GM12873 (cell line): ENCODE results near the gene C1S.

Source experiments
- TF ChIP-seq, protein P1 (sequence below): IDR thresholded peaks from 2 replicates; pipeline ENCODE4 v1.5.1; 2012; ENCODE audit warnings: low read depth, mild to moderate bottlenecking, moderate library complexity, low read length, control low read depth; ENCODE audit not compliant: insufficient read depth; ENCODE audit errors: missing control alignments

Gene C1S

GRCh38 chr12:7064516-7064915 lies 4.0 kb downstream of the C1S start:
- TF ChIP-seq, protein P1, sequence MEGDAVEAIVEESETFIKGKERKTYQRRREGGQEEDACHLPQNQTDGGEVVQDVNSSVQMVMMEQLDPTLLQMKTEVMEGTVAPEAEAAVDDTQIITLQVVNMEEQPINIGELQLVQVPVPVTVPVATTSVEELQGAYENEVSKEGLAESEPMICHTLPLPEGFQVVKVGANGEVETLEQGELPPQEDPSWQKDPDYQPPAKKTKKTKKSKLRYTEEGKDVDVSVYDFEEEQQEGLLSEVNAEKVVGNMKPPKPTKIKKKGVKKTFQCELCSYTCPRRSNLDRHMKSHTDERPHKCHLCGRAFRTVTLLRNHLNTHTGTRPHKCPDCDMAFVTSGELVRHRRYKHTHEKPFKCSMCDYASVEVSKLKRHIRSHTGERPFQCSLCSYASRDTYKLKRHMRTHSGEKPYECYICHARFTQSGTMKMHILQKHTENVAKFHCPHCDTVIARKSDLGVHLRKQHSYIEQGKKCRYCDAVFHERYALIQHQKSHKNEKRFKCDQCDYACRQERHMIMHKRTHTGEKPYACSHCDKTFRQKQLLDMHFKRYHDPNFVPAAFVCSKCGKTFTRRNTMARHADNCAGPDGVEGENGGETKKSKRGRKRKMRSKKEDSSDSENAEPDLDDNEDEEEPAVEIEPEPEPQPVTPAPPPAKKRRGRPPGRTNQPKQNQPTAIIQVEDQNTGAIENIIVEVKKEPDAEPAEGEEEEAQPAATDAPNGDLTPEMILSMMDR: no peak

DNA sequence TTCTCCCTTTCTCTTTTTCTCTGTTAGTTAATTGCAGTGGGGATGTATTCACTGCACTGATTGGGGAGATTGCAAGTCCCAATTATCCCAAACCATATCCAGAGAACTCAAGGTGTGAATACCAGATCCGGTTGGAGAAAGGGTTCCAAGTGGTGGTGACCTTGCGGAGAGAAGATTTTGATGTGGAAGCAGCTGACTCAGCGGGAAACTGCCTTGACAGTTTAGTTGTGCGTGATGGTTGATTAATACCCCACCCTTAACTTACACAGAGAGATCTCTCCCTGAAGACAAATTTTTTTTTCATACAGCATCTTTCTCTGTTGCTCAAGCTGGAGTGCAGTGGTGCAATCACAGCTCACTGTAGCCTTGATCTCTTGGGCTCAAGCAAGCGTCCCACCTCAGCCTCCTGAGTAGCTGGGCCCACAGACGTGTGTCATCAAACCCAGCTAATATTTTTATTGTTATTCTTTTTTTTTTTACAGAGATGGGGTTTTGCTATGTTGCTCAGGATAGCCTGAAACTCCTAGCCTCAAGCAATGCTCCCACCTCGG lies 4.6 kb downstream of the C1S start:
- TF ChIP-seq, protein P1: no peak

DNA sequence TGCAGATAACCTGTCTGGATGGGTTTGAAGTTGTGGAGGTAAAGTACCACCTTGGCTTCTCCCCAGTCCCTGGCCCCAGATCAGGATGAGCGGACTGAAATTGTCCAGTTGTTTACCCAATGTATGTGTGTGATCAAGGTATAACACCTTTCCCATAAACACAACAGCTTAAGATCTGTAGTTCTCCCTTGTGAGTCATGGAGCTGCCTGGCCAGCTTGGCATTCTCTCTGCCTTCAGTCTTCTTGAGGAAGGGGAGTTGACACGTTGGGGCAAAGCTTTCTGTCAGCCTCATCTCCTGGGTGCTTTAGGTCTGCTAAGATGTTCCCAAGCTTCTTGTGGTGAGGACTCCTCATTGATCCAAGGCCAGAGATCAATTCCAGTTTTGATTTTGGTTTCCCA lies 6.1 kb downstream of the C1S start:
- TF ChIP-seq, protein P1: no peak

DNA sequence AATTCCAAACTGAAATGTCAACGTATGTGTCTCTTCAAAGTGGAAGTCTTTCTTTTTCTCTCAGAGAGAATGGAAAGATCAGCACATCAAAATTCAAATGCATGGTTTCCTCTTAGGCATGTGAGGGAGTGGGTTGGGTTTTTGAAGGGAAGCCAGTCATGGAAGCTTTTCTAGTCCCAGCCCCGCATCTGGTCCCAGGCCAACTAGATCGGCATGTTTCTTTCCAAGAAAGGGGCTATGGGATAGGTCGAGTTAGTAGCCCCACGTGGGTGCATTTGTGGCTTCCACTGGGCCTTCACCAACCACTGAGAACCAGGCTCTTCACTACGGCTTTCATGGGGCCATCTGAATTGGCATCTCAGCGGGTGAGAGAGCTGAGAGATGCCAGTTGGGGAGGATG lies 6.6 kb downstream of the C1S start:
- TF ChIP-seq, protein P1: no peak

DNA sequence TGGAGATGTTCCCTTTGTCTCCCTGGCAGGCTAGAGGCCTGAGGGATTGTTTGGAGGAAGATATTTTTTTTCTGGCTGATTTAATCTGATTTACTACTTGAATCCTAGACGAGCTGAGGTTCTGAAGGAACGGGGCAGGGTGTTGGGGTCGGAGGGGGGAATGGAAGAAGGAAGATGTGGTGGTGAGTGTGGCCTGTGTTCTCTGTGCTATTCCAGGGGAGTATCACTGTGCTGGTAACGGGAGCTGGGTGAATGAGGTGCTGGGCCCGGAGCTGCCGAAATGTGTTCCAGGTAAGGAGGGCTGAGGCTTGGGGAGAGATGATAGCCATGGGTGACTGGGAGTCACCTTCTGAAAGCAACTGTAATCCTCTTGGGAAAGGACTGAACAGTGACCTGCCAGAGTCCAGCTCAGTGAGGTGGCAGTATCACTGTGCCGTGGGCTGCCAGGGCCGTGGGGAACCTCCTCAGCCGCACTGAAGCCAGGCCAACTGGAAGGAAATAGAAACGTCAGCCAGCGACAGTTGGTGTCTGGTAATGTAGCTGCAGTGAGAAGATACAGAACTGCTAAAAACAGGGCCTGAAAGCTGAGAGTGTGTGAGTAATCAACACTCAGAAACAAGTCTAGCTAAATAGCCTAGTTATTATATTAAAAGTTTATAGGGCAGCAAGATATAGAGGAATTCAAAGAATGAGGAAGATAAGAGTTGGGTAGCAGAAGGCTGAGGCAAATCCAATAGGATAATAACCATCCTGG lies 7.9 kb downstream of the C1S start:
- TF ChIP-seq, protein P1: no peak

GRCh38 chr12:7068994-7069346 lies 8.5 kb downstream of the C1S start:
- TF ChIP-seq, protein P1: no peak

DNA sequence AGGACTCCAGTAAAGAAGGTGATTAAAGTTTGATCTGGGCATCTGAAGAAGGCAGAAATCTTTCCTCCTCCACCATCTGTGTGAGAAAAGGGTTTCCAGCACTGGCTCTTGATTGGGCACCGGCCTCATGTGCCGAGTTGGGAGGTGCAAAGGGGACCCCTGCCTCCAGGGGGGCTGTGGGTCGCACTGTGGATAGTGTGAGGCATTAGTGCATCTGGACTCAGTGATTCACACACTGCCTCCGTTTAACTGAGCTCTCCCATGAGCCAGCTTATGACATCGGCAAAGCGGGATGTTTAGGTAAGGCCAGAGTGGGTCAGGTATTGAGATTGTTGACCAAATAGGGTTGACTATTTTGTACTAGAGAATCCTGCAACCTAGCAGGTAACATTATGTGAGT lies 8.9 kb downstream of the C1S start:
- TF ChIP-seq, protein P1: no peak

DNA sequence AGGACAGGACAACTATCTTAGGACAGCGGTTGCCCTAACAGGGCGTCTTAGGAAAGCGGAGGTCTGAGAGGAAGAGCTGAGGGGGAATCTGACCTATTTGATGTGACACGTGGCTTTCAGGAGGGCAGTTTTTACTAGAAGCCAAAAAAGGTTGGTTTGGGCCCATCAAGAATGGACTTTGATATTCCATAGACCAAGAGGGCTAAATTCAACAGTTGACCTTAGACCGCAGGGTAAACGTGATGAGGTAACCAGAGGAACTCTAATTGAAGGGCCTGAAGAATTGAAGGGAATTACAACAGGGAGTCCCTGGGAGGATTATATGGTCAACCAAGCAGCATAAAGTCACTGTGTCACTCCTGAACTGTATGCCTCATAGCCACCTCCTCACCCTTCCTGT lies 11.5 kb downstream of the C1S start:
- TF ChIP-seq, protein P1: no peak
